Neural progenitor cell (in vitro differentiated cells): ENCODE data around the gene SLC44A1.

Experiments used
- EZH2 ChIP-seq: fragments of 200-600 bp; sonication (generic); IDR thresholded peaks from 2 replicates; pipeline ENCODE4 v1.6.1; 2017; ENCODE audit warnings: antibody characterized with exemption, mild to moderate bottlenecking, moderate library complexity
- TF ChIP-seq, protein P1 (sequence below): fragments of 200-600 bp; sonication (generic); IDR thresholded peaks from 2 replicates; pipeline ENCODE4 v1.5.1; 2017; ENCODE audit warnings: antibody characterized with exemption, mild to moderate bottlenecking

DNA sequence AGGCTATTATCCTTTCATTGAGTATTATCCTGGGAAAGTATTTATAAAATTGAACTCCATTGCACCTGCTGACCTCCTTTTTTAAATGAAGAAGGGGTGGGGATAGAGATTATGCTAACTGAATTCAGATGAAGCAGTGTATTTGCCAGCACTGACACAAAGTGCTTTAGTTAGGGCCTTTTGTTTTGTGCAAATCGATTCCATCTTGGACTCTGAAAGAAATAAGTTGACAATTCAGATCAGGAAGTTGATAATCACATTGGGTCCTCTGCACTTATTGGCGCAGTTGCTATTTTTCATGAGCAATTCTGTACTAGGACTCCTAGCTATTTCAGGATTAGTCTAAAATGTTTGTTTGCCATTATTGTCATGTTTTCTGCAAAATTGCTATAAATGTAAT lies 101.8 kb downstream of the SLC44A1 start:
- TF ChIP-seq, protein P1, sequence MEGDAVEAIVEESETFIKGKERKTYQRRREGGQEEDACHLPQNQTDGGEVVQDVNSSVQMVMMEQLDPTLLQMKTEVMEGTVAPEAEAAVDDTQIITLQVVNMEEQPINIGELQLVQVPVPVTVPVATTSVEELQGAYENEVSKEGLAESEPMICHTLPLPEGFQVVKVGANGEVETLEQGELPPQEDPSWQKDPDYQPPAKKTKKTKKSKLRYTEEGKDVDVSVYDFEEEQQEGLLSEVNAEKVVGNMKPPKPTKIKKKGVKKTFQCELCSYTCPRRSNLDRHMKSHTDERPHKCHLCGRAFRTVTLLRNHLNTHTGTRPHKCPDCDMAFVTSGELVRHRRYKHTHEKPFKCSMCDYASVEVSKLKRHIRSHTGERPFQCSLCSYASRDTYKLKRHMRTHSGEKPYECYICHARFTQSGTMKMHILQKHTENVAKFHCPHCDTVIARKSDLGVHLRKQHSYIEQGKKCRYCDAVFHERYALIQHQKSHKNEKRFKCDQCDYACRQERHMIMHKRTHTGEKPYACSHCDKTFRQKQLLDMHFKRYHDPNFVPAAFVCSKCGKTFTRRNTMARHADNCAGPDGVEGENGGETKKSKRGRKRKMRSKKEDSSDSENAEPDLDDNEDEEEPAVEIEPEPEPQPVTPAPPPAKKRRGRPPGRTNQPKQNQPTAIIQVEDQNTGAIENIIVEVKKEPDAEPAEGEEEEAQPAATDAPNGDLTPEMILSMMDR = no peak
- TF ChIP-seq EZH2 = no peak
